OCI-LY3 (cell line): ENCODE measurements around the gene JAZF1.
A peak's percentile ranks its signal among the peaks of the same experiment; 100 is the strongest.

Source experiments
- H2AFZ ChIP-seq: fragments of 200-600, 300-600 bp; shearing (Covaris generic); 2 replicates; pipeline ENCODE4 v1.6.0; 2014; ENCODE audit warnings: antibody characterized with exemption, low read depth, low read length
- H3K27ac ChIP-seq: fragments of 200-600, 300-600 bp; sonication (generic); 2 replicates; pipeline ENCODE4 v1.5.1; 2014; ENCODE audit warnings: mild to moderate bottlenecking, low read length, moderate library complexity, mixed read lengths
- H3K27me3 ChIP-seq: fragments of 200-600, 300-600 bp; sonication (generic); 2 replicates; pipeline ENCODE4 v1.6.1; 2014; ENCODE audit warnings: low read depth, low read length, mixed read lengths
- H3K36me3 ChIP-seq: fragments of 200-600, 300-600 bp; sonication (generic); replicated peaks from 2 replicates; pipeline ENCODE3; 2014; ENCODE audit warnings: low read depth, low read length, mixed read lengths
- H3K4me1 ChIP-seq: fragments of 300-600, 200-600 bp; sonication (generic); 2 replicates; pipeline ENCODE4 v1.6.1; 2014; ENCODE audit warnings: low read length, mixed read lengths
- H3K4me2 ChIP-seq: fragments of 200-600, 300-600 bp; sonication (generic); 2 replicates; pipeline ENCODE4 v1.6.1; 2014; ENCODE audit warnings: low read length, mixed read lengths
- H3K4me3 ChIP-seq: fragments of 300-600, 200-600 bp; sonication (generic); 2 replicates; pipeline ENCODE4 v1.5.1; 2014; ENCODE audit warnings: antibody characterized with exemption, mild to moderate bottlenecking, low read length, moderate library complexity
- H3K79me2 ChIP-seq: fragments of 300-600, 200-600 bp; shearing (Covaris generic); 2 replicates; pipeline ENCODE4 v1.6.1; 2014; ENCODE audit warnings: mild to moderate bottlenecking, low read length, mixed read lengths
- H3K9ac ChIP-seq: fragments of 300-600, 200-600 bp; shearing (Covaris generic); 2 replicates; pipeline ENCODE4 v1.6.0; 2014; ENCODE audit warnings: mild to moderate bottlenecking, low read length, moderate library complexity
- H3K9me3 ChIP-seq: fragments of 200-600, 300-600 bp; shearing (Covaris generic); 2 replicates; pipeline ENCODE4 v1.6.1; 2014; ENCODE audit warnings: low read length, mixed read lengths; ENCODE audit not compliant: insufficient read depth
- H4K20me1 ChIP-seq: fragments of 200-600, 300-600 bp; sonication (generic); 2 replicates; pipeline ENCODE4 v1.6.1; 2016; ENCODE audit warnings: low read length, mixed read lengths; ENCODE audit not compliant: insufficient read depth
- CTCF ChIP-seq: fragments of 200-600, 300-600 bp; sonication (generic); IDR thresholded peaks from 2 replicates; pipeline ENCODE4 v1.5.1; 2014; ENCODE audit warnings: antibody characterized with exemption, low read length, low read depth
- EZH2phosphoT487 ChIP-seq: fragments of 200-600 bp; shearing (Covaris generic); IDR thresholded peaks from 2 replicates; pipeline ENCODE4 v1.6.1; 2018; ENCODE audit warnings: antibody characterized with exemption, mixed run types, low read depth

The JAZF1 gene

GRCh38 chr7:28157831-28158416 is 22.7 kb downstream of the JAZF1 start:
- Histone ChIP-seq H3K4me2 (no peak overlapping the region), H3K4me1 (peaks cover 58% of the 10 kb centered on the region)

GRCh38 chr7:28157076-28157745 is 23.4 kb downstream of the JAZF1 start:
- H2AFZ ChIP-seq: no peak overlapping the region
- TF ChIP-seq EZH2phosphoT487: no peak
- TF ChIP-seq CTCF: no peak
- H3K4me3 ChIP-seq: no peak overlapping the region
- no peaks in the 10 kb centered on the region for H3K9me3 ChIP-seq
- H3K9ac ChIP-seq: no peak overlapping the region
- no peak overlapping the region for H3K4me2 ChIP-seq
- peaks cover 65% of the 10 kb centered on the region for H3K4me1 ChIP-seq
- no peak overlapping the region for H3K27ac ChIP-seq
- no peaks in the 10 kb centered on the region for H4K20me1 ChIP-seq
- H3K27me3 ChIP-seq: 0 out of 2 replicates have a peak, but pooled peaks cover 4% of the 10 kb centered on the region
- H3K79me2 ChIP-seq: peaks cover 10% of the 10 kb centered on the region
- H3K36me3 ChIP-seq: no peaks in the 10 kb centered on the region

More at GRCh38 chr7:28157831-28158416, 22.7 kb downstream of the JAZF1 start:
- no peaks in the 10 kb centered on the region for H3K9me3 ChIP-seq
- 0 out of 2 replicates have a peak, but pooled peaks cover 4% of the 10 kb centered on the region for H3K27me3 ChIP-seq
- peaks cover 10% of the 10 kb centered on the region for H3K79me2 ChIP-seq
- no peaks in the 10 kb centered on the region for H4K20me1 ChIP-seq
- H3K9ac ChIP-seq: no peak overlapping the region
- TF ChIP-seq CTCF (no peak), EZH2phosphoT487 (no peak)
- no peaks in the 10 kb centered on the region for H3K36me3 ChIP-seq
- no peak overlapping the region for H3K27ac ChIP-seq
- no peak overlapping the region for H2AFZ ChIP-seq
- no peak overlapping the region for H3K4me3 ChIP-seq

GRCh38 chr7:28156401-28156800 is 24.2 kb downstream of the JAZF1 start:
- H3K27ac ChIP-seq: peak overlapping the region; percentile 99
- 0 out of 2 replicates have a peak, but pooled peaks cover 4% of the 10 kb centered on the region for H3K27me3 ChIP-seq
- H4K20me1 ChIP-seq: no peaks in the 10 kb centered on the region
- H3K79me2 ChIP-seq: peaks cover 10% of the 10 kb centered on the region
- no peaks in the 10 kb centered on the region for H3K9me3 ChIP-seq
- peak overlapping the region; percentile 68 for H3K9ac ChIP-seq
- H3K36me3 ChIP-seq: no peaks in the 10 kb centered on the region
- H3K4me1 ChIP-seq: peaks cover 67% of the 10 kb centered on the region
- peak overlapping the region; percentile 93 for H3K4me2 ChIP-seq
- TF ChIP-seq EZH2phosphoT487: no peak
- no peak for TF ChIP-seq CTCF
- H2AFZ ChIP-seq: no peak overlapping the region
- H3K4me3 ChIP-seq: peak overlapping the region; percentile 68; the same call in 1 of the 2 replicates

GRCh38 chr7:28155964-28156363 is 24.6 kb downstream of the JAZF1 start:
- H3K27ac ChIP-seq: peak overlapping the region; percentile 99
- peak overlapping the region; percentile 93 for H3K4me2 ChIP-seq
- no peaks in the 10 kb centered on the region for H4K20me1 ChIP-seq
- peak overlapping the region; percentile 68 for H3K9ac ChIP-seq
- H3K27me3 ChIP-seq: 0 out of 2 replicates have a peak, but pooled peaks cover 4% of the 10 kb centered on the region
- no peak overlapping the region for H2AFZ ChIP-seq
- H3K36me3 ChIP-seq: no peaks in the 10 kb centered on the region
- no peak for TF ChIP-seq EZH2phosphoT487
- no peak for TF ChIP-seq CTCF
- H3K4me3 ChIP-seq: peak overlapping the region; percentile 68
- H3K4me1 ChIP-seq: peaks cover 67% of the 10 kb centered on the region
- H3K79me2 ChIP-seq: peaks cover 10% of the 10 kb centered on the region
- no peaks in the 10 kb centered on the region for H3K9me3 ChIP-seq
